GM19324 (cell line): ENCODE results near the gene LCK.
"Not testable (repeated sequence)": the region's sequence is repeated elsewhere in the genome, so short reads cannot be mapped to it uniquely, and the experiment has no call there.

Experiments
- ATAC-seq: cut with Tn5 transposase; IDR thresholded peaks from one replicate; pipeline ENCODE4 v1.9.1; 2021; ENCODE audit warnings: mild to moderate bottlenecking, moderate library complexity; ENCODE audit not compliant: unreplicated experiment, low FRiP score

Gene LCK

GRCh38 chr1:32239337-32239736, 11.7 kb upstream of the LCK start:
- no peak for ATAC-seq

DNA sequence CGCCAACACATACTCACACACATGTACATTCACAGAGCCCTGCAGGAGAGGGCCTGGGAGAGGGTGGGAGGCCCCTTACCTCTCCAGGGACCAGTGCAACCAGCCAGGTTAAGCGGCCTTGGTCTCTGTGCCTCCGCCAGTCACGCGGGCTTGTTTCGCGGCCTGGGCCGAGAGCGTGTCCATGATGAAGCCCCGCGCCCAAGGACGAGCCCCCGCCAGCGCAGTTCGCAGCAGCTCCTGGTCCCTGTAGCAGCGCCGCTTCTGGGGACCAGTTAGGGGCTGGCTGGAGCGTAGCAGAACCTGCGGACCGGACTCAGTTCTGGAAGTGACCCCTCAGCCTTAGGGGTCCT, 11.3 kb upstream of the LCK start:
- ATAC-seq = no peak

DNA sequence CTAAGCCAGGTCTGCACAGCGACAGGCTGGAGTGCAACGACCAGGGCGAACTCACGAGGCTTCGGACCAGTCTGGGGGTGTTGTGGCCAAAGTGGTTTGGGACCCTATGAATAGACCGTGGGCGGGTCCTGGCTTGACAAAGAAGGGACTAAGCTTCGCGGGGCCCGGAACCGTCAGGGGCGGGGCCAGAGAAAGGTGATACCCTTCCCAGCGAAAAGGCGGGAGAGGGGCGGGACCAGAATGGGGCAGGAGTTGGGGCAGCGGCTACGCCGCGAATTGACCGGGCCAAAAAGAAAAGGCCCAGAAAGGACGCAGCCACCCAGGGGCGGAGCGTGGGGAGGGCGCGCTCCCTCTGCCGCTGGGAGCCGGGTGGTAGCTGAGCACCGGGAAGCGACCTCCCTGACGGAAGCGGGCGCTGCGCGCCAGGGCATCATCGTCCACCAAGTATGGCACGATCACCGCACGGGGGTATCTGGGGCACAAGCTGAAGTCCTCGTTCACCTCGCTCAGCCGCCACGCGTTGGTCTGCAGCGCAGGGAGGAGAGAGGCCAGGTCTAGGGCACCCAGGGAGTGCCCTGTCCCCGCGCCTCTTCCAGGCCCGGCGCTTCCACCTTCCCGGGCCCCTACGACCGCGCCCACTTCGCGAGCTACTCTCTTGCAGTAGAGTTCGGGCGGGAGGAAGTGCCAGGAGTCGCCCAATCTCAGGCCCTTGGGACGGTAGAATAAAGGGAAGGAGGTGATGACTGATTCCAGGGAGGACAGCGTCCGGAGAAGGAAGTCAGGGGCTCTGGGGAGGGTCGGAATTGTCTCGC, 10.7 kb upstream of the LCK start:
- ATAC-seq = peak; percentile 25

DNA sequence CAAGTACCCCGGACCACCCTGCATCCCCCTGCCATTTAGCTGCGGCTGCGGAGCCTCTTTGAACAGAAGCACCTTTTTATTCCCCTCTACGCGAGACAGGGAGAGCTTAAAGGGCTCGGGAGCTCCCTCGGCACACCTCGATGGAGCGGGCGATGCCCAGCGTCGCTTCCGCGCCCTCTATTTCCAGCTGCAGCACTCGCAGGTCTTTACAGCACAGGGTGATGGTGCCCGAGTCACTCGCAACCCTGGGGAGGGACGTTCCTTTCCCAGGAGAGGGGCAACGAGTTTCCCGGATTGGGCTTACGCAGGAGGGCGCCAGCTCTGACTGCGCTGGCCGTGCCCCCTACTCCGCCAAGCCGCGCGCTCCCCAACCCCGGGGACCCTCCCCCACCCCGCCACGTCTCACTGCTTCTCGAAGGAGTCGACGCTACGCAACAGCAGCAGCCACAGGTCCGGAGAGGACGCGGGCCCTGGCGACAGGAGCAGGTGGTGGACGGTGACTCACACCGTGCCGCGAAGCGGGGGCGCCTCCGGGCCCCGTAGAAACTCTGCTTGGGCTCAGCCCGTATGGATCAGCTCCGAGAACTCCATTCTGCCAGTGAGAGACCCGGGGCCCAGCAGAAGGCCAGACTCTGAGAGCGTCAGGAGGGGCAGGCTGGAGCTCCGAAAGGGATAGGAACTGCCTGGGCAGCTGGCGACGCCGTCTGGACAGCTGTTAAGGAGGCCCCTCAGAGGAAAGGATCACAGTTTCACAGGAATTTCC, 9.9 kb upstream of the LCK start:
- ATAC-seq = peak; percentile 43

DNA sequence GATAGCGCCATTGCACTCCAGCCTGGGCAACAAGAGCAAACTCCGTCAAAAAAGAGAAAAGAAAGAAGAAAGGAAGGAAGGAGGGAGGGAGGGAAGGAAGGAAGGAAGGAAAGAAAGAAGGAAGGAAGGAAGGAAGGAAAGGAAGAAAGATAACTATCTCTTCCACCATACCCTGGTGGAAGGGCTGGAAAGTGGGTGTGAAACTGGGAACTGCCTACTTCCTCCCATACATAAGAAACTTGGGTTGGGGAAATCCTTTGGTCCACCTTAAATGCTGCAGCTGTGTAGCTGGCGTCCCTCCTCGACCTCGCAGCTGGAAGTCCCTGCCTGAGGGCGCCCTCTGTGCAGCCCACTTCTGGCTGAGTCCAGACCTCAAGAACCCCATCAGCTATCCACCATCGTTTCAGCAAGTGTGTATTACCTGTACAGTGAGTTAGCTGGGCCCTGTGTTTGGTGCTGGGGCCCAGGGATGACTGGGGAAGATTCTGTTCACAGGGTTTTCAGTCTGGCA, 8.7 kb upstream of the LCK start:
- ATAC-seq = no peak

GRCh38 chr1:32246888-32247273, 4.2 kb upstream of the LCK start, which contains the start of gene FAM167B:
FAM167B (plus strand) TSS chr1:32247222; CDS start chr1:32247422, 200 bp downstream.
- no peak for ATAC-seq

GRCh38 chr1:32247452-32247851, 3.6 kb upstream of the LCK start:
- no peak for ATAC-seq

DNA sequence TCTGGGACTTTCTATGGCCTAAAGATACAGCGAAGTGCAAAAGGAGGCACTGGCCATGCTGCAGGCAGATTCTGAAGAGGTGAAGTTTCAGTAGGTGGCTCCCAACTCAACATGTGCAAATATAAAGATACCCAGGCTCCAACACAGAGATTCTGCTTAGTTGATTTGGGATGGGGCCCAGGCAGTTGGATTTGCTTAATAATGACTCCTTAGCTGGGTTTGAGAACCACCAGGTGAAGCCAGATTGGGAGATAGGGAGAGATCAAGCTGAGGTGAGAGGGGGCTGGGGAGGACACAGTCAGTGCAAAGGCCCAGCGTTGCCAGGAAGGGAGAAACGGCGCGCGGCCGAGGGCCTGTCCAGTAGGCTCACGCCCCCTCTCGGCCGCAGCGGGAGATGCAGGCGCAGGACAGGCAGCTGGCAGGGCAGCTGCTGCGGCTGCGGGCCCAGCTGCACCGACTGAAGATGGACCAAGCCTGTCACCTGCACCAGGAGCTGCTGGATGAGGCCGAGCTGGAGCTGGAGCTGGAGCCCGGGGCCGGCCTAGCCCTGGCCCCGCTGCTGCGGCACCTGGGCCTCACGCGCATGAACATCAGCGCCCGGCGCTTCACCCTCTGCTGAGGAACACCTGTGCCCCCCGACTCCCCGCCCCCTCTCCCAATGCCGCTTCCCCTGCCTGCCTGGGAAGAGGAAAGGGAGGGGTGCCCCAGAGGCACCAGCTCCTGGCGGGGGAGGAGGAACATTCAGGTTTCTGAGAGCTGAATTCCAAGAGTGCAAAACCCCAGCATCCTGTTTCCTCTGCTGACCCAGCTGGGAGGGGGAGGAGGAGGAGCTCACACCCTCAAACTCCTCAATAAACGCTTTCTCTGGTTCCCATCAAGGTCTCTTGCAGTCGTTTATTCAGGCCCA, 2.8 kb upstream of the LCK start:
- no peak for ATAC-seq

DNA sequence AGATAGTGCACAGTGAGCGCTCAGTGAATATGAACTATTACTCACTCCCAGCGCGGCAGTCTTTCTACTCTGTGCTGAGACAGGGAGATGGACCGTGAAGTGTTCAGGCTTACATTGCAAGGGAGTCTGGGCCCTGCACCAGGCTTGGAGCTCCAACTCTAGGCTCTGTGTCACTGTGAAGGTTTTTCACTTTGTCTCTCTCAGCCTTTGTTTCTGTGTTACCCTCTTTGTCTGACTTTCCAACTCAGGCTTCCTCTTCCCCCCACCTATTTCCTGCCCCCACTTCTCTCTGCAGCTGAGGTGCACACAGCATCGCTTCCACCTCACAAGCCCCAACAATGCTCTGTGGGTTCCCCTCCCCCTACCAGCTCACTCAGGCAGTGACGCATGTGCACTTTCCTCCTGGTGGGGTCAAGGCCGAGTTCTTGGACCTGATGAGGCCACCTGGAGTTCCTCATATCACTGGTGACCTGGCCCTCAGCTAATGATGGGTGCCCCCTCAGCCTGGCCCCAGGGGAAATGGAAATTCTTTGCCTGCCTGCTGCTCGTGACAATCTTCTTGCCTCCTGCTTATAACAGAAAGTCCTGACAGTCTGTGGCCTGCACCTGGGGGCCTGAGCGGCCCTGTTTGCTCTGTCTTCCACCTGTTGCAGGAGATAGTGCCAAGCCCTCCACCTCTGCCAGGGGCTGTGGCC, 1.1 kb upstream of the LCK start:
- peak; percentile 54 for ATAC-seq

DNA sequence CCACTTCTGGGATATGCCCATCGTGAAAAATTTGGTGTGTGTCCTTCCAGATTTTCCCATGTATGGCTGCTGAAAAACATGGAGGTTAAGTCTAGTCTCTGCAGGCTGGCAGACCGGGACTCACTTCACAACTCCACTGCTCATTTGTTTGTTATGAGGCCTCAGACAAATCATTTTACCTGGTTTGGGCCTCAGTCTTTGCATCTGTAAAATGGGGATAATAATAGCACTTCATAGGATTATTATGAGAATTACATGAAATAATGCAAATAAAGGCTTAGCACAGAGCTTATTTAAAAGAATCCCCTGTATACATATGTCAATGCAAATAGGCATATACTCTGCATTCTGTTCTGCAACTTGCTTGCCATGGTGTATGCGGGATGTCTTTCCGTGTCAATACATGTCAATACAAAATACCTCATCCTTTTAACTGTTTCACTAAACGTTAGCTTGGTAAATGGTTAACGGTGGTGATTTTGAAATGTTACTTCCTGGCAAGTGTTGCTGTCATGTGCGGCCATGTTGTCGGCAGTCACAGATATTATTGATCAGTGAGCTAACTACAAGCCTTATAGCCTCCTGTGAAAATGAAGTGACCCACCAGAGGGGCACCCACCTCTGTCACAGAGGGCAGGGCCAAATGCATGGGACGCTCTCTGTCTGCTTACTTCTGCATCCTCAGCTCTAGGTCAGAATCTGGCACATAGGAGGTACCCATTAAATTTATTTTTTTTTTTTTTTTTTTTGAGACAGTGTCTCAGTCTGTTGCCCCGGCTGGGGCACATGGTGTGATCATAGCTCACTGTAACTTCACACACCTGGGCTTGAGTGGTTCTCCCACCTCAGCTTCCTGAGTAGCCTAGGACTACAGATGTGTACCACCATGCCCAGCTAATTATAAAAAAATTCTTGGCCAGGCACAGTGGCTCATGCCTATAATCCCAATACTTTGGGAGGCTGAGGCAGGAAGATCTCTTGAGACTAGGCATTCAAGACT, 4.3 kb downstream of the LCK start:
- ATAC-seq = no peak

DNA sequence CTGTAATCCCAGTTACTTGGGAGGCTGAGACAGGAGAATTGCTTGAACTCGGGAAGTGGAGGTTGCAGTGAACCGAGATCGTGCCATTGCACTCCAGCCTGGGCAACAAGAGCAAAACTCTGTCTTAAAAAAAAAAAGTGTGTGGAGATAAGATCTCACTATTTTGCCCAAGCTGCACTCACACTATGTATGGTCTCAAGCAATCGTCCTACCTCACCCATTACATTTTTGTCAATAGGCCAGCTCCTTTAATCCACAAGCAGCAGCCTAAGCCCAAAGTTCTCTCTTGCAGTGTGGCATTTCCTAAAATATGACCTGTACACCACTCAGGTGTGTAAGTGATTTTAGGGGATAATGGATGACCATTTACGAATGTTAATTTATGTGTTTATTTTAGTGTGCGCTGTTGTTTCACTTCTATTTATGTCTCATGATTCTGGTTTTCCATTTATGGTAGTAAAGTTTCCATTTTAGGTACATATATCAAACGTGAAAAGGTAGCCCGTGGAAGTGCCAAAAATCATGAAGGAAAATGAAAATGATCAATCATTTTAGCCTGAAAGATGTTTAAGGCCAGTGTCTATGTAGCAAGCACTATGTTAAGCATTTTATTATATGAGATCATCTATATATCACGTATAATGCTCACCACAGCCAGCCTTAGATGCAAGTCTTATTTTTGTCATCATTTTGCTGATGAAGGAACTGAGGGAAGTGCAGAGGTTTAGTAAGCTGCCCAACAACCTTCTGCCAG, 5.6 kb downstream of the LCK start:
- no peak for ATAC-seq

DNA sequence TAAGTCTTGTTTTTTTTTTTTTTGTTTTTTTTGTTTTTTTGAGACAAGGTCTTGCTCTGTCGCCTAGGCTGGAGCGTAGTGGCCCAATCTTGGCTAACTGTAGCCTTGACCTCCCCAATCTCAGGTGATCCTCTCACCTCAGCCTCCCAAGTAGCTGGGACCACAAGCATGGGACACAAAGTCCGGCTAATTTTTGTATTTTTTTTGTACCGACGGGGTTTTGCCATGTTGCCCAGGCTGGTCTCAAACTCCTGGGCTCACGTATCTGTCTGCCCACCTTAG, 6.1 kb downstream of the LCK start:
- no peak for ATAC-seq

GRCh38 chr1:32263236-32263593, 12.2 kb downstream of the LCK start:
- not testable (repeated sequence) for ATAC-seq

- ATAC-seq = no peak
Observed at GRCh38 chr1:32263744-32264143, 12.7 kb downstream of the LCK start.

- no peak for ATAC-seq
Observed at GRCh38 chr1:32265846-32266245, 14.8 kb downstream of the LCK start.

- no peak for ATAC-seq
Observed at GRCh38 chr1:32266921-32267591, 16.0 kb downstream of the LCK start.

- no peak for ATAC-seq
Observed at GRCh38 chr1:32269744-32270143, 18.7 kb downstream of the LCK start.
